Anterior cingulate cortex (tissue), 58 donors: Measurements from ENCODE around the gene BLMH.
"Not testable (repeated sequence)": the region's sequence is repeated elsewhere in the genome, so short reads cannot be mapped to it uniquely, and the experiment has no call there.

Source experiments
- DNase-seq, 58 donors: peaks; one replicate each; lab custom pipeline; 2025; lab: John Stamatoyannopoulos, UW

Gene BLMH

GRCh38 chr17:30232015-30232823 lies 59.5 kb downstream of the BLMH start:
- DNase-seq: no peak

DNA sequence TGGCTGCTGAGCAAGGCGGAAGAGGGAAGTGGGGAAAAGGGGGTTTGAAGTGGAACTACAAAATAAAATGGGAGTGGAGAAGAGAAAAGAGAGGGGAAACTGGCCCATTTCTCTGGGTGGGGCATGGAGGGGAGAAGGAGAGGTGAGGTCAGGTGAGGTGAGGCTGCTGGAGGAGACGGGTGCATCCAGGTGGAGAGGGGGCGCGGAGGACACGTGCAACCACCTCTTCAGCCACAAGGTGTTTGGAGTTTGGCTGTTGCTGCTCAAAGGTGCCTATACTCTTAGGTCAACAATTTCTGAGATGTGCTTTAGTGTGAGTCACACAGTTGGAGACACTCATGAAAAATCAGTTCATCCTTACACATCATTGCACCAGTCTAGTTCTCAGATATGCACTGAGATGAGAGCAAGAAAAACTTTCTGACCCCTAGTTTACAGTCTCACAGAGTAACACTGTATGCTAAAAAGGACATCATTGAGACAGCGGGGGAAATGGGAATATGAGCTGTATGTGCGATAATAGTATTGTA lies 61.1 kb downstream of the BLMH start:
- no peak for DNase-seq

DNA sequence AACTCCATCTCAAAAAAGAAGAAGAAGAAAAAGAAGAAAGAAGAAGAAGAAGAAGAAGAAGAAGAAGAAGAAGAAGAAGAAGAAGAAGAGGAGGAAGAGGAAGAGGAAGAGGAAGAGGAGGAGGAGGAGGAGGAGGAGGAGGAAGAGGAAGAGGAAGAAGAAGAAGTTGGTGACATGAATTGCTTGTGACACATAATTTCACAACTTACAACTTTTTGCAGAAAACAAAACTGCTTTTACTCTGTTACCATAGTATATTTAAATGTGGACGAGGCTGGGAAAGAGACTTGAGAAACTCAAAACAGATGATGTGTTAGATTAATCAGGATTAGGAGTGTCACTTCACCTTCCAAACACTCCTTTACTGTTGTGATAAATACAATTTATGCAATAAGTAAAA lies 61.7 kb downstream of the BLMH start:
- DNase-seq: not testable (repeated sequence)

- no peak for DNase-seq
These were observed 62.7 kb downstream of the BLMH start for GRCh38 chr17:30229012-30229411.

DNA sequence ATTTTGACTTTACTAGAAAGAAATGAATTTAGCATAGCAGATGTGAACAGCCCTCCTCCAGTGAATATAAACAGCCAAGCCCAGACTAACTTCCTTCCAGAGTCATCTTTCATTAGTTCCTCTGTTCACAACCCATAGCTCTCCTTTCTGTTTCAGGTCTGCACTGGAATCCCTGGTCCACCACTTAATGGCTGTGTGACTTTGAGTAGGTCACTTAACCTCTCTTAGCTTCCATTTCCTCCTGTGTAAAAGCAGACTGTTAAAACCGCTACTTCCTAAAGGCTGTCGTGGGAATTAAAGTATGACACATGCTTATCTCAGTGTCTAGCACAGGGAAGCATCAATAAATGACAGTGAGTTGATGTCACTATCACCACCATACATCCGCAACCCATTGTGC lies 63.7 kb downstream of the BLMH start:
- no peak for DNase-seq

- no peak for DNase-seq
These were observed 64.9 kb downstream of the BLMH start for GRCh38 chr17:30226878-30227277.

DNA sequence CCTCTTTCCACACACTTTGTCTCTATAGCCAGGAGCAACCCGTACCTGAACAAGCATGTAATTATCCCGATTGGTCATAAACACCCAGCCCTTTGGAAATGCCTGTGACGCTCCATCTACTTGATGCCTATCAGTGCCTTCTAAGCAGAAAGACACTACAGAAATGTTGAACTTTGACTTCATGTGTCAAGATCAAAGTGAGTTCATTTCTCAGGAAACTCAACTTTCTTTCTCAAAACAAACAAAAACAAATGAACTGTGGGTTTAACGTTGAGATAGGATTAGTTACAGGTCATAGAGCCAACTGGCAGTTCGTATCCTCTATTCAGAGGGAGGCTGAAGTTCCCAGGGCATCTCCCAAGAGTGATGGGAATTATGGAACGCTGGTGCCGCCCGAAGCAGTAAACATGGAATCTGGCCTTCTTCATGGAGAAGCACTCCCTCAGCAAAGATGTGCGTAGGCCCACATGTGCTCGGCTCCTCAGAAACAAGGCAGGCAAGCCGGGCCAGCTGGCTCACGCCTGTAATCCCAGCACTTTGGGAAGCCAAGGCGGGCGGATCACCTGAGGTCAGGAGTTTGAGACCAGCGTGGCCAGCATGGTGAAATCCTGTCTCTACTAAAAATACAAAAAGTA lies 65.7 kb downstream of the BLMH start:
- DNase-seq: no peak

GRCh38 chr17:30225112-30225511 lies 66.6 kb downstream of the BLMH start:
- DNase-seq: no peak

DNA sequence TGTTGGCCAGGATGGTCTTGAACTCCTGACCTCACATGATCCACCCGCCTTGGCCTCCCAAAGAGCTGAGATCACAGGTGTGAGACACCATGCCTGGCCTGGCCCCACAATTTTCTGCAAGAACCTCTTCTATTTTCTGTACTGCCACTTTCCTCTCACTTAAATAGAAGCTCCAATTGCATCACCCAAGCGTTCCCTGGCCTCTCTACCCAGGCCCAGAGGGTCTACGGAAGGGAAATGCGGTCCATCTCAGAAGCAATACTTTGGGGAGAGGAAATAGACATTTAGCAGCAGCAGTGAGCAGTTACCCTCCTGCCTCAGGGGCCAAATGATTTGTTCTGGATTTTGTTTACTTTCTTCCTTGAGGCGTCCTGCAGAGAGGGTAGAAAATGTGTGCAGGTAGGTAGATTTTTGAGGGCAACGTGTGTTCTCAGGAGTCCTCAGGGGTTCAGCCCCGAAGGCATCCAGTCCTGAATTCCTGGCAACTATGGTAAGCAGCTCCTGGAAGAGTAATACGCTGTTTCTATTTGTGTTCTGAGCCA lies 67.3 kb downstream of the BLMH start:
- DNase-seq: no peak

- no peak for DNase-seq
These were observed 69.0 kb downstream of the BLMH start for GRCh38 chr17:30222721-30223175.

- DNase-seq: no peak
These were observed 69.5 kb downstream of the BLMH start for GRCh38 chr17:30222251-30222650.

- DNase-seq: no peak
These were observed 70.4 kb downstream of the BLMH start for GRCh38 chr17:30221346-30221745.

DNA sequence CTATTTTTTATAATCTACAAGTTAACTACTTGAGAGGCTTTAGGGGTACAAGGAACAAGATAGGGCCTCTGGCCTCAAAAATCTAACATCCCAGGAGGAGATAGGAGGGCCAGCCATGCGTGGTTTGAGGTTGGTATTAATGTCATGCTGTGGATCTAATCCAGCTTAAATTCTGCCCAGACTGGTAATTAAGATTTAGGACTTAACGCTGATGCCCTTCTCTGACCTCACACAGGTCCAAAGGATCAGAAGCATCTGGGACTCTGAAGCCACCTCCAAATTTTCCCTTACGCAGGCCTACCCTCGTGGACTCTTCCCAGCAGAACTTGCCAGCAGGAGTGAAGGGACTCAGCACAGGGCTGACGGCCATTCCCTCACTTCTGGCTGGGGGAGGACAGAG lies 71.3 kb downstream of the BLMH start:
- no peak for DNase-seq

DNA sequence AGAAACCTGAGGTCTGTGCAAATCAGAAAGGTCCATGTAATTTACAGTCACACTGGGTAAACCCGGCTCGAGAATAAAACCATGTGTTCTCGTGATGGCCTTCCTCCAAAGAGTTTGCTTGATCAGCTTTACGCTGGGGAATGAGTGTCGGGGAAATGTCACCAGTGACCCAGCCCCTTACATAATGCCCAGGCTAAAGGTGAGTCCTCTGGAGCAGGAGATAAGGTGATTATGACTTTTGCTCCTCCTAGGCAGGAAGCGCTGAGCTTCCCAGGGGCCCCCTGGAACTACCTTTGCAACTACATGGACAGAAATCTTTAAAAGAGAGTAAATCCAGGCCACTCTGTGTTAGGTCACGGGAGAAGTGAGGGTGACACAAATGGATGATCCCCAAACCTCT lies 71.9 kb downstream of the BLMH start:
- no peak for DNase-seq

DNA sequence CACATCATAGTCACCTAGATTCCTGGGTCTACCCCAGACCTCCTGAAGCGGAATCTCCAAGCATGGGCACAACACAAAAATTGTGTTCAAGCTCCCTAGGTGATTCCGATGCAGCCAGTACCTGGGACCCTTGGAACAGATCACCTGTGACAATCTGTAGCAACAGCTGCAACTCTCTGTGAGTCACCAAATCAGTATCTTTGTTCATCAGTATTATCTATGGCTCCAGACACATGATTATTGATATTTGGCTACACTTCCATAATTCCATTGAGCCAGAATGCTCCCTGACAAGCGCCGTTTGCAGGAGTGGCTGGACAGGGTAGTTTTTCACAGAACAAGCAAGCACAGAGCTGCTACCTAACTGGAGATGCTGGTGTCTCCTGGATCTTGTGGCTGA lies 72.4 kb downstream of the BLMH start:
- no peak for DNase-seq

DNA sequence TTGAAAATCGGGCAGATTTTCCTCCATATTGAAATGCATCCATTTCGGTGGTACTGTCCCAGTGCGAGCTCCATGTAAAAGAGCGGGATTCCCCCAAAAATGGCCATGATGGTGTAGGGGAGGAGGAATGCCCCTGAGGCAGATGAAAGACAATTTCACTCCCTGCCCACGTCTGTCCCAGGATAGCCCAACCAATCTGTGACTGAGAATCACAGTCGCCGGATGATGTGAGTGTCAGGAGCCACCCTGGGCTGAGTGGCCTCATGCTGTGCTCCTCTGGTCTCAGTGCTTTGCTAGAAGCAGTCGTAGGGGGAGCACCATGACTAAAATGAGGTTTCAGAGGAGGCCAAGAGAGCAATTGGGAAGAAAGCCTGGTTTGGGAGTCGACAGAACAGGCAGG lies 72.9 kb downstream of the BLMH start:
- no peak for DNase-seq

GRCh38 chr17:30217746-30218245 lies 73.9 kb downstream of the BLMH start:
- no peak for DNase-seq

- no peak for DNase-seq
These were observed 74.7 kb downstream of the BLMH start for GRCh38 chr17:30217054-30217453.

DNA sequence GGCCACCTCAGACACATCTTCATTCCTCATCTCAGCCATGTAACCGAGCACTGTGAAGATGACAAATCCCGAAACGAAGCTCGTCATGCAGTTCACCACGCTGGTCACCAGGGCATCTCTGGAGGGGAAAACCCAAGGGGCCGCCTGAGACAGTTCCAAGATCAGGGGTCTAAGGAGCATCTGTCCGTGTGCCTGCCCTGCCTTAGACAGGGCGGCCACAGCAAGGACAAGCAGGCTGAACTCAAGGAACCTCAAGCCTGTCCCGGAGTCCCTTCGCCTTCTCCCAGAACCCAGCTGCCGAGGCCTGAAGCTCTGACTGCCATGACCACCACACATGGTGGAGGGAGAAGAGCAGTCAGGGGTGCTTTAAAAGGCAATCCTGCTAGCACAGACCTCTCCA lies 79.0 kb downstream of the BLMH start:
- no peak for DNase-seq

GRCh38 chr17:30211371-30211770 lies 80.4 kb downstream of the BLMH start:
- no peak for DNase-seq

DNA sequence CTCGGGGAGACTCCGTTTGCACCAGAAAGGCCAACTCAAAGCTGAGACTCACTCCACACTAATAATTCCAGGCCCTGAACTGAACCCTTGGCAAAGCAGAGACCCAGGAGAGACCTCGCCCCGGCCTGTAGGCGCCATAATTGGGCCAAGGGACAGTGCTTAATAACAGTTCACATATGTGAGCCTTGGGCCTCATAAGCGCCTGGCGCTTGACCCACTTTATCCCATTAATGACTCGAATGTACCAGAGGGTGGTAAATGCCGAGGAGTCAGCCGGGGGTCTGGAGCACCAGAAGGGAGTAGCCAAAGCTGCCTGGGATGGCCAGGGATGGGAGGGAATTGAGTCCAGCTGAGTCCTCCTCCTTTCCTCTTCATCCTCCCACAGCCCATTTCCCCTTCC lies 80.8 kb downstream of the BLMH start:
- DNase-seq: no peak
